ENCODE results near the gene PERP. TPM values are rescaled to one million over a fixed set of nuclear protein-coding genes. Genes with fewer than 3 reads are reported as not detected.
"Not testable (repeated sequence)": the region's sequence is repeated elsewhere in the genome, so short reads cannot be mapped to it uniquely, and the experiment has no call there.

PERP gene
- total and polyA plus RNA-seq, 11 donors: 41.0 to 73.4 (median 53.6) TPM

- peaks cover 0 to 7% (median 0%) of the 10 kb centered on the region in 9 donors for H3K27me3 ChIP-seq
- ATAC-seq (no peak), DNase-seq (no peak)
- WGBS, 4 donors: 73 to 86% (median 82%) methylated on average over 4 of the region's 4 CpGs
- H3K27ac ChIP-seq: no peak overlapping the region
- no peaks in the 10 kb centered on the region for H3K4me1 ChIP-seq
- no peak for TF ChIP-seq CTCF (IDR thresholded peaks at IDR 0.05)
- no peak for TF ChIP-seq POLR2A (IDR thresholded peaks at IDR 0.05)
- H3K9me3 ChIP-seq: no peaks in the 10 kb centered on the region
- intact Hi-C loops (cut with DNase I): no loop called here
- no peak overlapping the region for H3K4me3 ChIP-seq
- H3K36me3 ChIP-seq: no peaks in the 10 kb centered on the region
These were observed 35.6 kb upstream of the PERP start for GRCh38 chr6:138142806-138143205.

- intact Hi-C loops (cut with DNase I): no loop called here
- no peak for ATAC-seq
- no peak overlapping the region for H3K4me3 ChIP-seq
- no peaks in the 10 kb centered on the region for H3K27me3 ChIP-seq
- no peak overlapping the region for H3K27ac ChIP-seq
- TF ChIP-seq CTCF (IDR thresholded peaks at IDR 0.05) (peak in 1 of 12 donors; percentile 13), POLR2A (IDR thresholded peaks at IDR 0.05) (no peak)
- no peaks in the 10 kb centered on the region for H3K9me3 ChIP-seq
- 76 to 93% (median 89%) methylated on average over 8 of the region's 8 CpGs for WGBS, 4 donors
- H3K4me1 ChIP-seq: no peaks in the 10 kb centered on the region
- DNase-seq: no peak
- no peaks in the 10 kb centered on the region for H3K36me3 ChIP-seq
These were observed 22.0 kb upstream of the PERP start for GRCh38 chr6:138129190-138129589.

- WGBS, 4 donors: 83 to 94% (median 89%) methylated on average over 3 of the region's 3 CpGs
- no peak for TF ChIP-seq POLR2A (IDR thresholded peaks at IDR 0.05)
- H3K9me3 ChIP-seq: no peaks in the 10 kb centered on the region
- ATAC-seq (no peak), DNase-seq (no peak)
- H3K4me1 ChIP-seq: no peaks in the 10 kb centered on the region
- no peak overlapping the region for H3K27ac ChIP-seq
- no peaks in the 10 kb centered on the region for H3K36me3 ChIP-seq
- no peaks in the 10 kb centered on the region for H3K27me3 ChIP-seq
- intact Hi-C loops (cut with DNase I): no loop called here
- H3K4me3 ChIP-seq: no peak overlapping the region
These were observed 20.9 kb upstream of the PERP start for GRCh38 chr6:138128096-138128495.

GRCh38 chr6:138124096-138124495 lies 16.9 kb upstream of the PERP start:
- no peak overlapping the region for H3K4me3 ChIP-seq
- intact Hi-C loops (cut with DNase I): no loop called here
- peaks cover 0 to 6% (median 0%) of the 10 kb centered on the region in 9 donors for H3K27me3 ChIP-seq
- H3K4me1 ChIP-seq: no peaks in the 10 kb centered on the region
- 79 to 93% (median 91%) methylated on average over 4 of the region's 4 CpGs for WGBS, 4 donors
- no peaks in the 10 kb centered on the region for H3K9me3 ChIP-seq
- no peak for ATAC-seq
- no peak overlapping the region for H3K27ac ChIP-seq
- no peak for DNase-seq
- no peaks in the 10 kb centered on the region for H3K36me3 ChIP-seq
- TF ChIP-seq POLR2A (IDR thresholded peaks at IDR 0.05): no peak
- no peak for TF ChIP-seq CTCF (IDR thresholded peaks at IDR 0.05)

- H3K27ac ChIP-seq: no peak overlapping the region
- H3K4me3 ChIP-seq: no peak overlapping the region
- no peaks in the 10 kb centered on the region for H3K36me3 ChIP-seq
- peaks cover 0 to 8% (median 0%) of the 10 kb centered on the region in 9 donors for H3K27me3 ChIP-seq
- H3K9me3 ChIP-seq: no peaks in the 10 kb centered on the region
- H3K4me1 ChIP-seq: peaks cover 0 to 6% (median 0%) of the 10 kb centered on the region in 12 donors
- intact Hi-C loops (cut with DNase I): loop anchor here (5.0 to 10.0 kb wide), 16 partner anchors 157 to 647 kb away; partner anchors contain the start of gene HEBP2 (in 7 of the 10)
- DNase-seq: no peak
- no peak for ATAC-seq
- no peak for TF ChIP-seq CTCF (IDR thresholded peaks at IDR 0.05)
- TF ChIP-seq POLR2A (IDR thresholded peaks at IDR 0.05): no peak
These were observed 12.8 kb upstream of the PERP start for GRCh38 chr6:138119976-138120375.

- H3K27ac ChIP-seq, H3K36me3 ChIP-seq, H3K4me1 ChIP-seq, H3K4me3 ChIP-seq, ATAC-seq, DNase-seq, H3K9me3 ChIP-seq: not testable (repeated sequence)
- intact Hi-C loops (cut with DNase I): loop anchor here (5.0 to 10.0 kb wide), 16 partner anchors 158 to 648 kb away; partner anchors contain the start of gene HEBP2 (in 7 of the 10)
- 84 to 95% (median 89%) methylated on average over 1 of the region's 1 CpG for WGBS, 4 donors
- peaks cover 0 to 10% (median 0%) of the 10 kb centered on the region in 9 donors for H3K27me3 ChIP-seq
These were observed 12.0 kb upstream of the PERP start for GRCh38 chr6:138119229-138119628.
